ENCODE measurements around the gene ECE1.
"Not testable (repeated sequence)": the region's sequence is repeated elsewhere in the genome, so short reads cannot be mapped to it uniquely, and the experiment has no call there.

Gene ECE1

DNA sequence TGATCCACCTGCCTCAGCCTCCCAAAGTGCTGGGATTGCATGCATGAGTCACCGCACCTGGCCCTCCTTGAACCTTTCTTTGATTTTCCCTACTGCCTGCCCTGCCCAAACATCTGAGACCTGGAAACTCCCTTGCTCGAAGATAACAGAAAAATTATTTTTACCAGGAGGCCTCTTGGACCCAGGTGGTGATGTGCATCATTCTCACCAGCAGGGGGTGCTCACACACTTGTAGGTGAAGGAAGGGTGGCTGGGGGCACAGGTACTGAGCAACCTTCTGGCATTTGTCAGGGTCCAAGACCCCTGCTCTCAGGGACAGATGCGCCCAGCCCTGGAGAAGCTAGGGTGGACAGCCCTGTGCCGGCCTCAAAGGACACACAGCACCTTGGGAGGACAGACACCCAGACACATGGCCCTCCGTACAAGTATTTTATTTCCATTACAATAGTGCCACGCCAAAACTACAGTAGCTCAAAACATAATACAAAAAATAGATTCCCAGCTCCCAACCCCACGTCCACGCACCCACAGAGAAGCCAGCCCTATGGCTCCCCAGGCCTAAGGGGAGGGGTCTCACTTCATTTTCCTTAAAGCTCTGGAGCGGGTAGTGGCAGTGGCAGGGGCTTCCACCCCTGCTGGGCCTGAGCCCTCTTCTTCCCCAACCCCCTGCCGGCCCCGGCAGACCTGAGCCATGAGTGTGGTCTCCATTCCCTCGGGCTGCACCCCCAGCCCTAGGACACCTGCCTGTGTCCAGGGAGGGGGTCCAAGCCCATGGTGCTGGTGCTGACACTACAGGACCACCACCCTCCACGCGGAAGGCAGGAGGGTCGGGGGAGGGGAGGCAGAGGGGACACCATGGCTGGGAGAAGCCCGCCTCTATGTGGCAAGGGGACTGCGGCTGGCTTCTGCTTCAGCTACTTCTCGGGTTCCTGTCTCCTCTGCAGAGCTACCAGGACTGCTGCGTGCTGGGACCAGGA lies 73.1 kb downstream of the ECE1 start:
- peak; percentile 55 for DNase-seq

DNA sequence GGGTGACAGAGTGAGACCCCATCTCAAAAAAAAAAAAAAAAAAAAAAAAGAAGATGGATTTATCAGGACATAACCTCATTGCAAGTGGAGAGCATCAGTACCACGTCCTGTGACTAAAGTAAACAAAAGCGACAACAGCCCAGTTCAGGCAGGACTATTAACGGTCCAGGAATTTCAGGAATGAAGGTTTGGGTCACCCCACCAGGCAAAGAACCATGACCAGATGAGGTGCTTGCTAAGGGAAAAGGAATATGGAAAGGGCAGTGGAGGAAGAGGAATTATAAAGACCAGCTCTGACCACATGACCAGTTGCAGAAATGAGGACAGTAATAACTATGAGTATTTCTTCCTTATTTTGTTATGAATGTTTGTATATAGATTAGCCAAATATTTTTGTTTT lies 78.1 kb downstream of the ECE1 start:
- no peak for DNase-seq

DNA sequence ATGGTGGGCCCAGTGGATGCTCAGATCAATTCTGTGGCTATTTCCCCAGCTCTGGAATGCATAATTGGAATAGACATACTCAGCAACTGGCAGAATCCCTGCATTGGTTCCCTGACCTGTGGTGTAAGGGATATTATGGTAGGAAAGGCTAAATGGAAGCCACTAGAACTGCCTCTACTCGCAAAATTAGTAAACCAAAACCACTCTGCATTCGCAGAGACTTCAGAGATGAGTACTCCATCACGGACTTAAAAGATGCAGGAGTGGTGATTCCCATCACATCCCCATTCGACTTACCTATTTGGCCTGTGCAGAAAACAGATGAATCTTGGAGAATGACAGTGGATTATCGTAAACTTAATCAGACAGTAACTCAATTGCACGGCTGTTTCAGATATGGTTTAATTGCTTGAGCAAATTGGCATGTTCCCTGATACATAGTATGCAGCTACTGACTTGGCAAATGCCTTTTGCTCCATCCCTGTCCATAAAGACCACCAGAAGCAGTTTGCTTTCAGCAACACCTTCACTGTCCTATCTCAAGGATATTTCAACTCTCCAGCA lies 82.0 kb downstream of the ECE1 start:
- not testable (repeated sequence) for DNase-seq

DNA sequence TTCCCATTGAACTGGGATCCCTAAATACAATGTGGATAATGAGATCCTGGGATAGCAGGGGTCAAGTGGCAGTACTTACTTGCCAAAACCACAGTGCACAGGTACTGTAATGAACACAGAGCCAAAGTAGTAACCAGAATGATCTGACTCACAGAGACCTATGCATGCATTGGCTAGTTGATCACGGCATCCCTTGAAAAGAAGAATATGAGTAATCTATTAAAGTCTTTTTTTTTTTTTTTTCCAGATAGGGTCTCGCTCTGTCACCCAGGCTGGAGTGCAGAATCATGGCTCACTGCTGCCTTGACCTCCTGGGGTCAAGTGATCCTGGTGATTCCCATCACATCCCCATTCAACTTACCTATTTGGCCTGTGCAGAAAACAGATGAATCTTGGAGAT lies 84.1 kb downstream of the ECE1 start:
- DNase-seq: no peak

DNA sequence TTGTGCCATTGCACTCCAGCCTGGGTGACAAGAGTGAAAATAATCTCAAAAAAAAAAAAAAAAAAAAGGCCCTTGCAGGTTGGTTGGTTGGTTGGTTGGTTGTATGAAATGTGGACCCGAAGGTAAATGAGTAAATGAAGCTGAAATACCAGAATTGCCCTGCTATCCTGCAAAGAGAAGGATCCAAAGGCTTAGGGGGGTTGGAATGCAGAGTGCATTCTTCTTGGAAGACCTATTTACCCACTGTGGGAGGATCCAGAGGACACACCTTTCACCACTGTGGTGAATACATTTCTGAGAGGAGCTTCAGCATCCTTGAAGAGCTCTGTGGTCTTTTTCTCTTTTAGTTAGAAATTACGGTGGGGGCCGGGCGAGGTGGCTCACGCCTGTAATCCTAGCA lies 84.8 kb downstream of the ECE1 start:
- no peak for DNase-seq

DNA sequence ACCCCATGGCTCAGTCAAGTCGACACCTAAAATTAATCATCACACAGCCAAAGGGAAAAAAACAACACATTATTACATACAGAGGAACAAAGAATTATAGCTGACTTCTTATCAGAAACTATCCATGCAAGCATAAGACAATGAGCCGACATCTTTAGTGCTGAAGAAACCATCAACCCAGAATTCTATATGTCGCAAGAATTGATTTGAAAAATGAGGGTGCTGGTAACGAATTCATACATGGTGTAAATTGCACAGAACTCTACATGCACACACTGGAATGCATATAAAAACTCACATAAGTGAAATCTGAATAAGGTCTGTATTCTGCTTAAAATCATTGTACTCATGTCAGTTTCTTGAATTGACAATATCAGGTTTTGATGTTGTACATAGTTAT lies 88.6 kb downstream of the ECE1 start:
- no peak for DNase-seq

DNA sequence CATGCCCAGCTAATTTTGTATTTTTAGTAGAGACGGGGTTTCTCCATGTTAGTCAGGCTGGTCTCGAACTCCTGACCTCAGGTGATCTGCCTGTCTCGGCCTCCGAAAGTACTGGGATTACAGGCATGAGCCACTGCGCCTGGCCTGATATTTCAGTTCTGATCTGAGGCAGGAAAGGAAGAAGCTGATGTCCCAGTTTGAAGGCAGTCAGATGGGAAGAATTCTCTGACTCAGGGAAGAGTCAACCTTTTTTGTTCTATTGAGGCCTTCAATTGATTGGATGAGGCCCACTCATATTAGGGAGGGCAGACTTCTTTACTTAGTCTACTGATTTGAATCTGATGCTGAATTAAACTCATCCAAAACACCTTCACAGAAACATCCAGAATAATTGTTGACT lies 89.0 kb downstream of the ECE1 start:
- DNase-seq: not testable (repeated sequence)

DNA sequence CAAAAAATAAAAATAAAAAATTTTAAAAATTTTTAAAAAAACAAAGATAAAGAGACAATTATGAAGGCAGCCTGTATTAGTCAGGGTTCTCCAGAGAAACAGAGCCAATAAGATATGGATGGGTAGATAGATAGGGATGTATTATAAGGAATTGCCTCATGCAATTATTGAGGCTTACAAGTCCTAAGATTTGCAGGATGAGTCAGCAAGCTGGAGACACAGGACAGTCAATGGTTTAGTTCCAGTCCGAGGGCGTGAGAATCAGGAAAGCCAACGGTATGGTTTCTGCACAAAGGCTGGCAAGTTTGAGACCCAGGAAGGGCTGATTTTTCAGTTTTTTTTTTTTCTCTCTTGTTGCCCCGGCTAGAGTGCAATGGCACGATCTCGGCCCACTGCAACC lies 89.5 kb downstream of the ECE1 start:
- DNase-seq: no peak

DNA sequence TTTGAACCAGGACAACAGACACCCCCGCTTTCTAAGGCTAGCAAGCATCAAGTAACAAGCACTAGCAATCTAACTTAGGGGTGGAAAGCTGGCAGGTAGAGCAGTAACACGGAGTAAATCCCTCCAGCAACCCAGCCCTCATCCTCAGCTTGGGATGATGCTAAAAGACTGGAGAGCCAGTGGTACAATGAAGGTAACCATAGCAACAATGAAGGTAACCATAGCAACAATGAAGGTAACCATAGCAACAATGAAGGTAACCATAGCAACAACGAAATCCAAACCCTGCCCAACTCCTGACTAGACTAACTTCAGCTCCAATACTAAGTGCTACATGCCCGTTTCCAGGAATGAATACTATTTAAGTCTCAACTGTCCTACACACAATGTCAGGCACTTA lies 91.3 kb downstream of the ECE1 start:
- DNase-seq: peak; percentile 39

DNA sequence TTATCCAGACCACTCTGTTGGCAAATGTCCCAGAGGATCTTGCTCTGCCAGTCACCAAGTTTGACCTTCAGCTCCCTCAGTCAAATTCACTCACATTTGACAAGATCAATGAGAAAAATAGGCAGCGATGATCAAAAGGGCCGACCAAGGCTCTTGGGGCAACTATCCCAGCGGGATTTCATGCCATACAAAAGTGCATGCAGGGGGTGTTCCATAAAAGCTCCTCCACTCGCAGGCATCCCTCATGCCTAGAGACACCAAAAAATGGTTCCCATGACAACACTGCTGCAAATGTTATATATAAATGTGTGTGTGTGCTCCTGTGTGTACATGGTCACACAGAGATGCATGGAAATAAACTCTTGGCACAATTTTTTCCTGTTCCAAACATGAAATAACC lies 97.4 kb downstream of the ECE1 start:
- peak; percentile 59 for DNase-seq

DNA sequence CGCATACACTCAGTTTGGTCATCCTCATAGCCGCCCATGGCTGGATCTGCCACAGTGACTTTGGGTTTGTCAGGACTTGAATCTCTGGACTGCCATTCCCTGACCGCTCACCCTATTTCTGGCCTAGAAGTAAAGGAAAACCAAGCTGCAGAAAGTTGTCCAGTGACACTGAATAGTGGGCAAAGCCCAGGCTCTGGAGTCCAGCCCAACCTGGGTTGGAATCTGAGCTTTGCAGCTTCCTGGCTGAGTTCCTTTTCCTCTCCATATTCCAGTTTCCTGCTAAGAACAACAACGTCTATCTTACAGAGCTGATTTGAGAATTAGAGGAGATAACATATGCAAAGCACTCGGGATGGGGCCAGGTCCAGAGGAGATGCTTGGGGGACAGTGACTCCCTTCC lies 98.0 kb downstream of the ECE1 start:
- DNase-seq: no peak

DNA sequence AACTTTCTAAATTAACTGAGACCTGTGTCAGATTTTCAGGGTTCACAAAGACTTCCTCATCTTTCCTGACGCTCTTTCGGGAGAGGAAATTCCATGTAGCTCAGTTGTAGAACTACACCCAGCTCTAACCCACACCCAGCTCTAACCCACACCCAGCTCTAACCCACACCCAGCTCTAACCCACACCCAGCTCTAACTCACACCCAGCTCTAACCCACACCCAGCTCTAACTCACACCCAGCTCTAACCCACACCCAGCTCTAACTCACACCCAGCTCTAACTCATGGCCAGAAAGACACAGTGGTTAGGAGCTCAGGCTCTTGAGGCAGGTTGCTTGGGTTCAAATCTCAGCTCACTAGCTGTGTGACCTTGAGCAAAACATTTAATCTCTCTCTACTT lies 99.5 kb downstream of the ECE1 start:
- not testable (repeated sequence) for DNase-seq

DNA sequence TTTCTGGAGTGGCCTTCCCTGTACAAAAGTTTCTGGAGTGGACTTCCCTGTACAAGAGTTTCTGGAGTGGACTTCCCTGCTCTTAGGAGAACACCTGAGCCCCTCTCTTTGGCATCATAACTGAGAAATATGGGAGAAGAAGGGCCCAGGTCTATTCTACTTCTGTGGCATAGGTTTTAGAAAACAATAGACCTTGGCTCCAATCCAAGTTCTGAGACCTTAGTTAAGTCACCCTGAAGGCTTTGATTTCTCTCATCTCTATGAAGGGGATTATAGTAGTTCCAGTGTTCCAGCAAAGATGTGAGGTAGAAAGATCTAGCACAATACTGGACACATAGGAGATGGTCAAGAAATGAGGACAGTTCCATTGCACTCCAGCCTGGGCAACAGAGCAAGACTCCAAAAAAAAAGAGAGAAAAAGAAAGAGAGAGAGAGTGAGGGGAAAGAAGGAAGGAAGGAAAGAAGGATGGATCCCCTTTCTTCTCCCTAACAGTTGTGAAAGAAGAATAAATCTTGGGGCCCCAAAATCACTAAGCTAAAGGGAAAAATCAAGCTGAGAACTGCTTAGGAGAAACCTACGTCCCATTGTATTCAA lies 100.3 kb downstream of the ECE1 start:
- no peak for DNase-seq

DNA sequence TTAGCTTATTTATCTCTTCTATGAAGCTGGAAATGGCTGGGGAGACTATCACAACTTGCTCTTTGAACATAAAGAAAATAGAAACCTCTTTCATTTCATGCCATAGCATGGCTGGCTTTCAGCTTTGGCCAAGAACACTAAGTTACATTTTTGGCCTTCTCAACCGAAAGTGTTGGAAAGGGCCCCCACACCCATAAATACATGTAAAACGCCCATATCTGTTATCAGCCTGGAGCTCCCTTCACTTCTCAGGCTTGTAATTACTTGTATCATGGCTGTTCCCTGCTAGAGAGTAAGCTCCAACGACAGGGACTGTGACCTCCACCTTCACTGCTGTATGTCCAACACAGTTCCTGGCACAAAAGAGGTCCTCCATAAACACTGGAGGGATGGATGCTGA lies 100.8 kb downstream of the ECE1 start:
- no peak for DNase-seq

DNA sequence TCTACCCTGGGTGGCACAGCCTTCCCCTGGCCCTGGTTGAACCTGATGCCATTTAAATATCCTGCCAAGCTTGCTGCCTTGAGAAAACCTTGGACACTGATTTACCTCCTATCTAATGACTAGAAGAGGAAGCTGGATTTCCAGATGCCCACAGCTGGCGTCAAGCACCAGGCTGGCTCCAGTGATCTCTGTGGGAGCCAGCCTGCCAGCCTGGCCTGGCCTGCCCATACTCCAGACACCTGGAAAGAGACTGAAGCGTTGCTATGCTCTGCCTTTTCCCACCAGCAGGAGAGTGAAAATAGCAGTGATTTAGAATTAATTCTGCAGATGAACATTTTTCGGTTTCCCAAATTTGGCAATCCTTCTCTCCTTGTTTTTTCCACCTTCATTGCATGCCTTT lies 102.0 kb downstream of the ECE1 start:
- no peak for DNase-seq

DNA sequence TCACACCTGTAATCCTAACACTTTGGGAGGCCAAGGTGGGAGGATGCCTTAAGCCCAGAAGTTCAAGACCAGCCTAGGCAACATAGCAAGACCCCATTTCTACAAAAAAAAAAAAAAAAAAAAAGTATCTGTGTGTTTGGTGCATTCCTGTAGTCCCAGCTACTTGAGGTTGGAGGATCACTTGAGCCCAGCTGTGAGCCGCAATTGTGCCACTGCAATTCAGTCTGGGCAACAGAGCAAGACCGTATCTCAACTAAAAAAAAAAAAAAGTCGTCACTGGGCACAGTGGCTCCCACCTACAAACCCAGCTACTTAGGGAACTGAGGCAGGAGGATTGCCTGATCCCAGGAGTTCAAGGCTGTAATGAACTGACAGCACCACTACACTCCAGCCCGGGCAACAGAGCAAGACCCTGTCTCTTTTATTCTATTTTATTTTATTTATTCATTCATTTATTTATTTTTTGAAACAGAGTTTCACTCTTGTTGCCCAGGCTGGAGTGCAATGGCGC lies 105.0 kb downstream of the ECE1 start:
- no peak for DNase-seq

DNA sequence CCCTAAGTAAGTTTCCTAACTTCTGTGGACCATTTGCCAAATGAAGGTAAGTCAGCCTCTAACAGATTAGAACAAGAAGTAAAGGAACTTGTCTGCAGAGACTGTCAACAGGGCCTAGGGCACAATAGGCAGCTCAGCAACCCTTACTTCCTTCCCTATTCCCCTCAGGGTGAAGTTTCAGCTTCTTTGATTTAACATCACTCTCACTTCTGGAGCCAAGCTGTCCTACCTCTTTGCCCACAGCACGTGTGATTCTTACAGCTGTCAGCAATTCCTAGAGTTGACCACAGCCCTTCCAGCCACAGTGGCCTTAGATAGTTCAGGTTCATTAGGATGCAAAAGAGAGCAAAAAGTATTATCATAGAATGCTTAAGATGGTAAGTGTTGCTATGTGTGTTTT lies 106.0 kb downstream of the ECE1 start:
- DNase-seq: no peak

DNA sequence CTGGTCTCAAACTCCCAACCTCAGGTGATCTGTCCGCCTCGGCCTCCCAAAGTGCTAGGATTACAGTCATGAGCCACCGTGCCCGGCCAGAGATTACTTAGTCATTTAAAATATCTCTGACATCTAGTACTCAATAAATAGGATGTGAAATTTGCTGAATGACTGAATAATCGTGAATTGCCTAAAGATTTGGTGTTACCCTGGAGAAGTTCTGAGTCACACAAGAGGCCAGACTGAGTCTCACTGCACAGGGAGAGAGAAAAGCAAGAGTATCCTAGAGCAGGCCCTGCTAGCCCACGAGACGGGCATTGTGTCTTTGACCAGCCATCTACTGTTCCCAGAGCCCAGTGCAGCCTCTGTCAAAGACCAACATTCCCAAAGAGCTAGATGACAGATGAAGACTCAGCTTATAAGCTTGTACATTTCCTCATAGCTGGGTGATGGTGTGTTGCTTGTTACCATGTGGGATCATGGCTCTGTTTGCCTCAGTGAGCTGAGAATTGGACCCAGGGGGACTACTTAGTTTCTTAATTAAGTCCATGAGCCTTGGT lies 108.0 kb downstream of the ECE1 start:
- DNase-seq: no peak

DNA sequence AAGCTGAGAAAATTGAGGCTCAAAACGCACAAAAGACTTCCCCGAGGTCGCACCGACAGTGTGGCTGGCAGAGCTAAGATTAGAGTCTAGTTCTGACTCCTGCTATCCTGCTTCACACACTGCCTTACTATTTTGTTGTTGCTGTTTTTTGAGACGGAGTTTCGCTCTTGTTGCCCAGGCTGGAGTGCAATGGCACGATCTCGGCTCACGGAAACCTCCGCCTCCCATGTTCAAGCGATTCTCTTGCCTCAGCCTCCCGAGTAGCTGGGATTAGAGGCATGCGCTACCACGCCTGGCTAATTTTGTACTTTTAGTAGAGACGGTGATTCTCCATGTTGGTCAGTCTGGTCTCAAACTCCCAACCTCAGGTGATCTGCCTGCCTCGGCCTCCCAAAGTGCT lies 112.0 kb downstream of the ECE1 start:
- not testable (repeated sequence) for DNase-seq

DNA sequence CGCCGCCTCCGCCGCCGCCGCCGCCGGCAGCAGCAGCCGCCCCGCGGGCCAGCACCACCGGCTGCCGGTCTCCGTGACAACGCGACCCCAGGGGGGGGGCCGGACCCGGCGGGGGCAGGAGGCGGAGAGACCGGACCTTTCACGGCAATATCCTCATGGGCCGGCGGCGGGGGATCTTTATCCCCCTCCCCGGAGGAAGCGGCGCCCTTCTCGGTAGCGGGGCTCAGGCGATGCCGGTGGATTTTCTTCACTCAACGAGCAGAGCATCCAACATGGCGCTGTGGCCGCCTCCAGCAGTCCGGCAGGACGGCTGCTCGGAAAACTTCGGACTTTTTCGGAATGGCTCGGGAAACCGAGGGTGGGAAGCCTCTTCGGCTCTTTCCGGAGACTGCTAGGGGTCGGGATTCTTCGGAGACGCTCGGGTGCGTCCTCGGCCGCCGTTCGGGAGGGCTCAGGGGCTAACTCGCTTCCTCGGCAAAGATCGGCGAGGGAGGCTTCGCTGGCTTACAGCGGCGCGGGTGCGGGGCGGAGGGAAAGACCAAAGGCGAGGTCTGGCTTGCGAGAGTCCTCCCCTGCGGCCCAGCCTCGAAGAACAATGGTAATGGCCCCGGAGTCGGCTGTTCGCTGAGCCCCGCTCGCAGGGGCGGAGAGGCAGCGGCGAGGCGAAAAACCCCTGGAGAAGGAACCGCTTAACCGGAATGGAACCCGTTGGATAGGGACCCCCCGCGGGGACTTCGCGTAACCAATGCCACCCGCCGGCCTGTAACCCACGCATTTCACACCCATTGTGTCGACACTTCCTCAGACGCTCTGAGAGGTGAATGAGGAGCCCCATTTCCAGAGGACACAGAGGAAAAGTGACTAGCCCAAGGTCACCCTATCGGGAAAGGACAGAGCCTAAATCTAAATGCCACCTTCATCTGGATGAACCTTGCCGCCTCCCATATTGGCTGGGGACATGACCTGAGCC lies 113.4 kb downstream of the ECE1 start, which contains the start of gene EIF4G3:
Gene EIF4G3, minus strand, starts transcription at position 312 of the 970 bp plus-strand sequence. CDS start 174,155 bp downstream, outside the sequence.
- DNase-seq: peak; percentile 100

DNA sequence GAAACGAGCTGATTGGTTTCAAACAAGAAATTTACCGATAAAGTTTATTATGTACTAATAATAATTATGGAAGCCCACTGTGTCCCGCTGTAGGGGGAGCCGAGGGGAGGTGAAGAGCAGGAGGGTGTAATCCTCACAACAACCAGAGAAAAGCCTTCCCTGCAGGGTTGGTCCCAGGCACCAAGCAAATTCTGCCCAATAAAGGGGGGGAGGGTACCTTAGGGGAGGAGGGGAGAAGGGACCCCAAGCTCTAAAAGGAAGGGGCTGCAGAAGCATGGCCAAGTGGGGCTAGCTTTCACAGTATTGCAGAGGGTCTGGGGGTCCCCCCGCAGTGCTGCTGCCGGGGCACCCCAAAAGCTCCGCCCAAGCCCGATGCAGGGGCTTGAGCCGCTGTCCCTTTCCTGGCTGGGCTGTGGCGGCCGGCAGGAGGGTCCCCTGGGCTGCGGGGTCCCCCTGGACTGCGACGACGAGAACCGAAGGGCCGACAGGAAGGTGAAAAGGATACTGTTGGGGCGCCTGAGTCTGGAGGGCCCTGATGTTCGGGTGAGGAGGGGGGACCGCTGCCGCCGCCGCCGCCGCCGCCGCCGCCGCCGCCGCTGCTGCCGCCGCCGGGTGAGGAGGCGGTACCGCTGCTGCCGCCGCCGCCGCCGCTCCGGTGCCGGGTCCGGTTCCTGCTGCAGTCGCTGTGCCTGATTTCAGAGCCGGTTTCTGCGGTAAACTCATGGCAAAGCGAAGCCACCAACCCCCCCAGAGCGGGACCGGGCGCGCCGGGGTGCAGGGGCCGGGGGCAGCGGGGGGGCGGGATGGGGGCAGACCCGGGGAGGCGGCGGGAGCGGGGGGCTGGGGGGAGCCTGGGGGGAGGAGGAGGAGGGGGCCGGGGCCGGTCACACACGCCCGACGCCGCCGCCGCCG lies 114.3 kb downstream of the ECE1 start:
- DNase-seq: peak; percentile 81
